BJ (cell line): ENCODE results near the gene PYGO1. TPM values are rescaled to one million over a fixed set of nuclear protein-coding genes. Genes with fewer than 3 reads are reported as not detected.
"Not testable (repeated sequence)": the region's sequence is repeated elsewhere in the genome, so short reads cannot be mapped to it uniquely, and the experiment has no call there.

Experiments used
- CTCF ChIA-PET: fragments of 350-600 bp; formaldehyde crosslinking; extraction: SDS; loops from one replicate; lab custom pipeline; 2021; ENCODE audit warnings: antibody characterized with exemption, inconsistent platforms; lab: Yijun Ruan, JAX
- POLR2A ChIA-PET: fragments of 300-600 bp; sonication (Branson Sonifier 250); formaldehyde crosslinking; extraction: SDS; loops from one replicate; lab custom pipeline; 2021; ENCODE audit warnings: antibody characterized with exemption; lab: Charles Lee
- DNase-seq: peaks from one replicate; pipeline ENCODE4 v3.0.0-alpha.2; 2011; ENCODE audit warnings: low read depth
- H3K27me3 ChIP-seq: 2 replicates; pipeline ENCODE4 v1.6.0; 2011; ENCODE audit warnings: low read length; ENCODE audit not compliant: control insufficient read depth, insufficient read depth
- H3K36me3 ChIP-seq: 2 replicates; pipeline ENCODE4 v1.5.1; 2011; ENCODE audit warnings: low read length; ENCODE audit not compliant: control insufficient read depth, insufficient read depth
- H3K4me3 ChIP-seq: 2 replicates; pipeline ENCODE4 v1.5.1; 2011; ENCODE audit warnings: low read depth, mild to moderate bottlenecking, control low read depth, low read length
- CTCF ChIP-seq: IDR thresholded peaks from 2 replicates; pipeline ENCODE4 v1.5.1; 2011; ENCODE audit warnings: low read depth, mild to moderate bottlenecking, control low read depth, inconsistent platforms, low read length, moderate library complexity; ENCODE audit not compliant: insufficient read depth
- polyA plus RNA-seq: library from polyadenylated mRNA; depleted of rRNA; stranded (reverse); fragments of >200 nt; gene quantifications from 2 replicates; pipeline ENCODE4 v1.2.3, GENCODE V29; 2011

Gene PYGO1
- polyA plus RNA-seq, 1 experiment, result 3.1 TPM

- no peaks in the 10 kb centered on the region for H3K36me3 ChIP-seq
- ChIA-PET CTCF (no interaction called here), POLR2A (no interaction called here)
- no peak for TF ChIP-seq CTCF
- H3K4me3 ChIP-seq, result no peak overlapping the region
- no peaks in the 10 kb centered on the region for H3K27me3 ChIP-seq
- DNase-seq, result no peak
Measured at GRCh38 chr15:55615445-55615844, 27.3 kb upstream of the PYGO1 start.

- Histone ChIP-seq H3K27me3 (no peaks in the 10 kb centered on the region), H3K36me3 (no peaks in the 10 kb centered on the region), H3K4me3 (no peak overlapping the region)
- ChIA-PET POLR2A (no interaction called here), CTCF (no interaction called here)
- no peak for DNase-seq
- no peak for TF ChIP-seq CTCF
Measured at GRCh38 chr15:55613727-55614126, 25.6 kb upstream of the PYGO1 start.

GRCh38 chr15:55606214-55606613 lies 18.1 kb upstream of the PYGO1 start:
- POLR2A ChIA-PET, result no interaction called here
- Histone ChIP-seq H3K4me3 (no peak overlapping the region), H3K36me3 (no peaks in the 10 kb centered on the region), H3K27me3 (no peaks in the 10 kb centered on the region)
- TF ChIP-seq CTCF, result no peak
- DNase-seq, result no peak
- CTCF ChIA-PET, result no interaction called here

GRCh38 chr15:55601374-55601773 lies 13.2 kb upstream of the PYGO1 start:
- CTCF ChIA-PET, result interaction anchor here (0.9 kb wide), 1 partner anchor 9 kb away, joined by 3 read pairs; no protein-coding TSS in a partner anchor
- TF ChIP-seq CTCF, result no peak

GRCh38 chr15:55599439-55599838 lies 11.3 kb upstream of the PYGO1 start:
- no peak for DNase-seq
- H3K27me3 ChIP-seq, result no peaks in the 10 kb centered on the region
- H3K36me3 ChIP-seq, result no peaks in the 10 kb centered on the region
- TF ChIP-seq CTCF, result no peak
- ChIA-PET POLR2A (interaction anchor here (0.6 kb wide), 1 partner anchor 115 kb away, joined by 3 read pairs; no protein-coding TSS in a partner anchor), CTCF (interaction anchor here (1.0 kb wide), 1 partner anchor 12 kb away, joined by 3 read pairs; no protein-coding TSS in a partner anchor)
- no peak overlapping the region for H3K4me3 ChIP-seq

More at GRCh38 chr15:55601374-55601773, 13.2 kb upstream of the PYGO1 start:
- H3K4me3 ChIP-seq, result no peak overlapping the region
- DNase-seq, result no peak
- H3K36me3 ChIP-seq, result no peaks in the 10 kb centered on the region
- POLR2A ChIA-PET, result no interaction called here
- no peaks in the 10 kb centered on the region for H3K27me3 ChIP-seq

- DNase-seq, H3K4me3 ChIP-seq, POLR2A ChIA-PET, H3K27me3 ChIP-seq, H3K36me3 ChIP-seq: not testable (repeated sequence)
- CTCF ChIA-PET, result interaction anchor here (0.9 kb wide), 1 partner anchor 48 kb away, joined by 4 read pairs; no protein-coding TSS in a partner anchor
Measured at GRCh38 chr15:55593019-55593418, 4.9 kb upstream of the PYGO1 start.
